GM12892 (cell line): Measurements from ENCODE around the gene LRRC42.
"Not testable (repeated sequence)": the region's sequence is repeated elsewhere in the genome, so short reads cannot be mapped to it uniquely, and the experiment has no call there.

Source experiments
- DNase-seq: peaks from one replicate; pipeline ENCODE4 v3.0.0; 2011; ENCODE audit not compliant: insufficient read length
- FAIRE-seq: peaks from 2 replicates; lab custom pipeline; 2011; peaks lifted over from hg19 to GRCh38; lab: Jason Lieb, UNC
- POLR2A ChIP-seq: IDR thresholded peaks from 2 replicates; pipeline ENCODE4 v1.6.1; 2011; ENCODE audit warnings: low read depth, low read length, control low read depth
- POLR2AphosphoS5 ChIP-seq: IDR thresholded peaks from 2 replicates; pipeline ENCODE4 v1.6.1; 2011; ENCODE audit warnings: low read depth, low read length, control low read depth
- TAF1 ChIP-seq: IDR thresholded peaks from 2 replicates; pipeline ENCODE4 v1.6.1; 2011; ENCODE audit warnings: low read depth, mild to moderate bottlenecking, control low read depth, low read length, borderline replicate concordance

LRRC42 gene

DNA sequence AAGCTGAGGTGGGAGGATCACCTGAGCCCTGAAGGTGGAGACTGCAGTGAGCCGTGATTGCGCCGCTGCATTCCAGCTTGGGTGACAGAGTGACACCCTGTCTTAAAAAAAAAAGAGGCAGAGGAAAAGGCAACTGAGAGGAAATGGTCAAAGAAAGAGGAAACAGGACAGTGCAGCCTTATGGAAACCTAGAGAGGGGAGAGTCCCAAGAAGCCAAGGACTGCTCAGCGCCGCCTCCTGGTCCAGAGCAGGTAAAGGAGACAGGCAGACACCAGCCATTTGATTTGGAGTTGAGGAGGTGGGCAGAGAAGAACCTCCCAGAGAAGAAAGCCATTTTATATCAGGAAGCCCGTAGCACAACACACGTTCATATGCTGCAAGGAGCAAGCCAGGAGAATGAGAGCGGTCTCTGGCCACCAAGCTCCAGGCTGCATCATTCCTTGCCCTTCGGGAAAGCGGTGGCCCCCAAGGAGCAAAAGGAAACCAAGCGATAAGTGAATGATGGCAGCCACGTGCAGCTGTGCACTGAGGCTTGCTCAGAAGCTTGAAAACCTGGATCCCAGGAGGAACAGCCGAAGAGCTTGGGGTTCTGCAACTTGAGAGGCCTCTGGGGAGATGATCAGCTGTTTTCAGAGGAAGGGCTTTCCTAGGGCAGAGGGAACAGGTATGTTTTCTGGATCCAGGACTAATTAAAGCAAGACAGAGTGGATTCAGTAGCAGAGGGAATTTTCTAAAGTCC lies 33.7 kb downstream of the LRRC42 start:
- DNase-seq = no peak
- FAIRE-seq = no peak
- TF ChIP-seq POLR2AphosphoS5 = no peak
- TF ChIP-seq POLR2A = no peak
- no peak for TF ChIP-seq TAF1

DNA sequence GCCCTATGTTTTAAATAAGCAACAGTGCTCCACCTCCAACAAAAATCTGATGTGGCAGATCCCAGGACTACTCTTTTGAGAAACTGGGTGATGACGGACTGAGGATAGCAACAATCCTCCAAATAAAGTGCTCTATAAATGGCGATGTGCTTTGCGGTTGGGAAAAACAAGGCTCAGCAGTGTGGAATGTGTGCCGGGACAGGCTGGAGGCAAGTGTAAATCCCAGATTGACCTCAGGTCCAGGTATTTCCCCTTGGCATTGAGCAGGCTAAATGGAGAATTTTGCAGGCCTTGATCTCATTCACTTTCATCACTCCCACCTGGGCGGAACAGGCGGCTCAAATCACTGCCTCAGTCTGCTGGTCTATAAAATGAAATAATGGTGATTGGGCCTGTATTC lies 35.1 kb downstream of the LRRC42 start:
- FAIRE-seq = no peak
- TF ChIP-seq POLR2AphosphoS5 = no peak
- no peak for TF ChIP-seq TAF1
- no peak for TF ChIP-seq POLR2A
- no peak for DNase-seq

DNA sequence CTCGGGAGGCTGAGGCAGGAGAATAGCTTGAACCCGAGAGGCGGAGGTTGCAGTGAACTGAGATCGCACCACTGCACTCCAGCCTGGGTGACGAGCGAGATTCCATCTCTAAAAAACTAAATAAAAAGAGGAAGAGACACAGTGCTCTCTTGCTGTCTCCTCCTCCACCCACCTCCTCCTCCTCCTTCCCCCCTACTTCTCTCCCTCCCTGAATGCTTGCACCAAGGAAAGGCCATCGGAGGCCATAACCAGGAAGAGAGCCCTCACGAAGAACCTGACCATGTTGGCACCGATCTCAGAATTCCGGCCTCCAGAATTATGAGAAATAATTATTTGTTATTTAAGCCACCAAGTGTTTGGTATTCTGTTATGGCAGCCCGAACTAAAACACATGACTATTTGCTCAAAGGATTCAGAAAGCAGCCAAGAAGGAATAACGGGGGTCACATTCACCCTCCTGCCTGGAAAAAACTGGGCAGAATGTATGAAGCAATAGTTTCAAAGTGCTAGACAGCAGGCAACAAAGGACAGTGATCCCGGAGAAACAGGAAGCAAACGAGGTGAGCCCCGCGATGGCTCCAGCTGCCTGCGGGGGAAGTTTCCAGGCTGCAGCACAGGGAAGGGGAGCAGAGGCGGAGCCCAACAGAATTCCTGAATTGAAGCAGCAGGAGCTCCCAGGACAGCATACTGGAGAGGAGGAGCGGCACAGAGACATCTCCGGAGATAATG lies 36.0 kb downstream of the LRRC42 start:
- FAIRE-seq = no peak
- TF ChIP-seq TAF1 (no peak), POLR2A (no peak), POLR2AphosphoS5 (no peak)
- DNase-seq = no peak

DNA sequence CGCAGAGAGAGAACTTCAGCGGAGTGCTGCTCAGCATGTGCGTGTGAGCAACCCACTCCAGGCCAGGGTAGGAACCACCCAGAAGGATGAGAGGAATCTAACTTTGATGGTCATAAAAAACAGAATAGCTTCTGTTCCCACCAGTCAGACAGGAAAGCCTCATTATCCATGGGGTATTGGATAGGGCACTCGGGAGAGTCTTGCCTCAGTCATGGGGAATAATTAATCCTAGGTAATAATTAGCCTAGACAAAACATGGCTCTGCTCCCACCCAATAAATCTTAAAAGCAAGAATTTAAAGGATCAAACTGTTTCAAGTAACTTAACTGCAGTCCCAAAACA lies 36.6 kb downstream of the LRRC42 start:
- FAIRE-seq = no peak
- TF ChIP-seq POLR2A (no peak), POLR2AphosphoS5 (no peak), TAF1 (no peak)
- DNase-seq = no peak

DNA sequence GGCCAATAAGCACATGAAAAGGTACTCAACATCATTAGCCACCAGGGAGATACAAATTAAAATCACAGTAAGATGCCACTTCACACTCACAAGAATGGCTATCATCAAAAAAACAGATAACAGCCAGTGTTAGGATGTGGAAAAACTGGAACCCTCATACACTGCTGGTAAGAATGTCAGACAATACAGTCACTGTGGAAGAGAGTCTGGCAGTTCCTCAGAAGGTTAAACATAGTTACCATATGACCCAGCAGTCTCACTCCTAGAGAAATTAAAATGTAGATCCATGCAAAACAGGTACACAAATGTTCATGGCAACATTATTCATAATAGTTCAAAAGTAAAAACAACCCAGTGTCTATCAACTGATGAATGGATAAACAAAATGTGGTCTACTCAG lies 38.6 kb downstream of the LRRC42 start:
- FAIRE-seq (no peak), DNase-seq (no peak)
- no peak for TF ChIP-seq POLR2A
- no peak for TF ChIP-seq POLR2AphosphoS5
- TF ChIP-seq TAF1 = no peak

DNA sequence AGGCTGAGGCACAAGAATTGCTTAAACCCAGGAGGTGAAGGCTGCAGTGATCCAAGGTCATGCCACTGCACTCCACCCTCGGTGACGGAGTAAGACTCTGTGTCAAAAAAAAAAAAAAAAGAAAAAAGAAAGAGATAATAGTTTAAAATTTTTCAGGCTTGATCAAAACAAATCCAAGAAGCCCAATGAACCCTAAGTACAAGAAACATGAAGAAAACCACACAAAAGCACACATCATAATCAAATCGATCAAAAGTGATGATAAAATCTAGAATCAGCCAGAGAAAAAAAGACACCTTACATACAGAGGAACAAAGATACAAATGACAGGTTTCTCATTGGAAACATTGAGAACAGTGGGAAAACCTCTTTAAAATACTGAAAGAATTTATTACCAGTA lies 40.3 kb downstream of the LRRC42 start:
- no peak for FAIRE-seq
- no peak for DNase-seq
- TF ChIP-seq TAF1 (no peak), POLR2AphosphoS5 (no peak), POLR2A (no peak)

DNA sequence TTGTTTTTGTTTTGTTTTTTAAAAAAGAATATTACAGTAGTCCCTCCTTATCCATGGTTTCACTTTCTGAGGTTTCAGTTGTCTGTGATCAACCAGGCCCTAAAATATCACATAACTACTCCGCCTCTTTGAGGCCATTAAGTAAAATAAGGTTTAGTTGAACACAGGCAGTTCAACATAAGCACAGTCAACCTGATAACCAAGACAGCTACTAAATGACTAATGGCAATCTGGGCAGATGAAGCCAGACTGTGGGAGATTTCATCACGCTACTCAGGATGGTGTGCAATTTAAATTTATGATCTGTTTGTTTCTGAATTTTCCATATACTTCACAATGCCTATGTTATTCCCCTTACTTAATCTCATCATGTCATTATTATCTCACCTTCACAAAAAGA lies 41.7 kb downstream of the LRRC42 start:
- TF ChIP-seq POLR2A = no peak
- TF ChIP-seq TAF1 = no peak
- no peak for FAIRE-seq
- DNase-seq = no peak

DNA sequence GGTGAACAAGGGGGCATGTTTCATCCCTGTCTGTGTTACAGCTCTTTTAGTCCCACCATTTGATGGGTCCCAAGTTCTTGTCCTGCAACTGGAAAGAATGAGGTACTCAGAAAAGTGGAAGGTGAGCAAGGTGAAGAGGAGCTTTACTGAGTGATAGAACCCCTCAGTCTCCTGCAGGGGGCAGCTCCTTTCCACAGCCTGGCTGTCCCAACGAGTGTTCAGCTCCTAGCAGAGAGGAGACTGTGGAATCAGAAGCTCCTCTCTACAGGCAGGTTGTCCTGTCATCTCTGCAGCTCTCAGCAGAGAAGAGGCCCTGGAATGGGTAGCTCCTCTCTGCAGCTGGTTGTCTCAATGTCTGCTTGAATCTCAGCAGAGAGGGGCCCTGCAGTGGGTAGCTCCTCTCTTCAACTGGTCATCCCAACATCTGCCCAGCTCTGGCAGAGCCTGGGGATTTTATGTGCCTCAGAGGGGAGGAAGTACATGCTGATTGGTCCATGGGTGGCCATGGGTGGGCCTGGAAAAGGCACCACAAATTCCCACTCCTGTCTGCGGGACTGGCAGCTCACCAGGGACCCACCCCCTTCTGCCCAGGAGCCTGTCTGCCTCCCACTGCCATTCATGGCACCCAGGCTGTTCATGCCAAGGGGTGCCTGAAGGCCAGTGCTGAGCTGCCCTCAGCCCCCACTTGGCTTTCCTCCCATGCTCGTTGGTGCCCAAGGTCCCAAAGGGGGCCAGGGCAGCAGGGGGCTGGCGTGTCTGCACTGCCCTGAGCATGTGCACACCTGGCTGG lies 46.1 kb downstream of the LRRC42 start:
- no peak for FAIRE-seq
- TF ChIP-seq TAF1 = no peak
- TF ChIP-seq POLR2AphosphoS5 = no peak
- TF ChIP-seq POLR2A = no peak

DNA sequence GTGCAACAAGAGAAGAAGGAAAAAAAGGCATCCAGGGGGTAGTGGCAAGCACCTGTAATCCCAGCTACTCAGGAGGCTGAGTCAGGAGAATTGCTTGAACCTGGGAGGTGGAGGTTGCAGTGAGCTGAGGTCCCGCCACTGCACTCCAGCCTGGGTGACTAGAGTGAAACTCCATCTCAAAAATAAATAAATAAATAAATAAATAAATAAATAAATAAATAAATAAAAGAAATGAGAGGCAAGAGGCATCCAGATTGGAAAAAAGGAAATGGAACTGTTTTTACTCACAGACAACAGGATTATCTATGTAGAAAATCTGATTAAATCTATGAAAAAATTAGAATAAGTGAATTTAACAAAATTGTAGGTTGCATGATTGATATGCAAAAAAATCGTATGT lies 48.4 kb downstream of the LRRC42 start:
- not testable (repeated sequence) for DNase-seq, FAIRE-seq

More for the DNA sequence above, 46.1 kb downstream of the LRRC42 start:
- no peak for DNase-seq

DNA sequence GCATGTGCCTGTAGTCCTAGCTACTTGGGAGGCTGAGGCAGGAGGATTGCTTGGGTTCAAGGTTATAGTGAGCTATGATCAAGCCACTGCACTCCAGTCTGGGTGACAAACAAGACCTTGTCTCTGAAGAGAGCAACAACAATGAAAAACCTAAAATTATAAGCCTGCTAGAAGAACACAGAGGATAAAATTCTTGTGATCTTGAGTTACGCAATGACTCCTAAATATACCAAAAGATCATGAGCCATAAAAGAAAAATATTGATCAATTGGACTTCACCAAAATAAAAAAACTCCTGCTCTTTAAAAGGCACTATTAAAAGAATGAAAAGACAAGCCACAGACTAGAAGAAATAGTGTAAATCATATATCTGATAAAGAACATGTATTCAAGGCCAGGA lies 49.5 kb downstream of the LRRC42 start:
- FAIRE-seq = no peak
- DNase-seq = no peak
- TF ChIP-seq POLR2AphosphoS5 = no peak
- TF ChIP-seq POLR2A = no peak
- no peak for TF ChIP-seq TAF1

DNA sequence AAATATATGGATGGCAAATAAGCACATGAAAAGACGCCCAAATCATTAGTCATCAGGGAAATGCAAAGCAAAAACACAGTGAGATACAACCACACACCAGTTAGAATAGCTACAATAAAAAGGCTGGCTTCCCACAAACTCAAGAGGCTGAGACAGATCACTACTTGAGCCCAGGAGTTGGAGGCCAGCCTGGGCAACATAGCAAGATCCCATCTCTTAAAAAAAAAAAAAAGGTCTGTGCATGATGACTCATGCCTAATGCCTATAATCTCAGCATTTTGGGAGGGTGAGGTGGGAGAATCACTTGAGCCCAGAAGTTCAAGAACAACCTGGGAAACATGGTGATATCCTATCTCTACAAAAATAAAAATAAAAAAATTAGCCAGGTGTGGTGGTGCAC lies 52.1 kb downstream of the LRRC42 start:
- TF ChIP-seq POLR2AphosphoS5 (no peak), TAF1 (no peak), POLR2A (no peak)
- no peak for FAIRE-seq
- DNase-seq = no peak
